GM18526 (cell line): Measurements from ENCODE around the gene MINDY2.

ENCODE experiments used
- POLR2A ChIP-seq: IDR thresholded peaks from 3 replicates; pipeline ENCODE4 v1.6.1; 2011; ENCODE audit not compliant: insufficient read length; ENCODE audit errors: extremely low read depth

Gene MINDY2

DNA sequence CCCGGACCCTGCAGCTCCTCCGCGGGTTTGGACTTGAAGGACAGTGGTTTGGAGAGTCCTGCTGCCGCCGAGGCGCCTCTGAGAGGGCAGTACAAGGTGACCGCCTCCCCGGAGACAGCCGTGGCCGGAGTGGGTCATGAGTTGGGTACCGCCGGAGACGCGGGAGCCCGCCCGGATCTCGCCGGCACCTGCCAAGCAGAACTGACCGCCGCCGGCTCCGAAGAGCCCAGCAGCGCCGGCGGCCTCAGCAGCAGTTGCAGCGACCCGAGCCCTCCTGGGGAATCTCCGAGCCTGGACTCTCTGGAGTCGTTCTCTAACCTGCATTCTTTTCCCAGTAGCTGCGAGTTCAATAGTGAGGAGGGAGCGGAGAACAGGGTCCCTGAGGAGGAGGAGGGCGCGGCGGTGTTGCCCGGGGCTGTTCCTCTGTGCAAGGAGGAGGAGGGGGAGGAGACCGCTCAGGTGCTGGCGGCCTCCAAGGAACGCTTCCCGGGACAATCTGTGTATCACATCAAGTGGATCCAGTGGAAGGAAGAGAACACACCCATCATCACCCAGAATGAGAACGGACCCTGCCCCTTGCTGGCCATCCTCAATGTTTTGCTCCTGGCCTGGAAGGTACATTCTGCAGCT is 634 bp downstream of the MINDY2 start:
- TF ChIP-seq POLR2A: no peak

DNA sequence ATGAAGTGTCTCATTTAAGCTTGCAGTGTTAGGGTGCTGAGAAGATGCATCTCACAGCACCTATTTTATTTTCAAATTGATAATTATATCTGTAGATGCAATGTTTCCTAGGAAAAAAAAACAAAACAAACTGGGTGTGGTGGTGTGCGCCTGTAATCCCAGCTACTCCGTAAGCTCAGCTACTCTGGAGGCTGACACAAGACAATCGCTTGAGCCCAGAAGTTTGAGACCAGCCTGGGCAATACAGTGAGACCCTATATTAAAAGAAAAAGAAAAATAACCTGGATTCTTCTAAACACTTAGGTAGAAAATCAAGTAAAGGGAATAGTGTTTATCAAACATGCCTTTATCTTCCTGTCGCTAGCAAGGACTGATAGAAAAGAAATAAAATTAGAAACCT is 1.9 kb downstream of the MINDY2 start:
- no peak for TF ChIP-seq POLR2A

DNA sequence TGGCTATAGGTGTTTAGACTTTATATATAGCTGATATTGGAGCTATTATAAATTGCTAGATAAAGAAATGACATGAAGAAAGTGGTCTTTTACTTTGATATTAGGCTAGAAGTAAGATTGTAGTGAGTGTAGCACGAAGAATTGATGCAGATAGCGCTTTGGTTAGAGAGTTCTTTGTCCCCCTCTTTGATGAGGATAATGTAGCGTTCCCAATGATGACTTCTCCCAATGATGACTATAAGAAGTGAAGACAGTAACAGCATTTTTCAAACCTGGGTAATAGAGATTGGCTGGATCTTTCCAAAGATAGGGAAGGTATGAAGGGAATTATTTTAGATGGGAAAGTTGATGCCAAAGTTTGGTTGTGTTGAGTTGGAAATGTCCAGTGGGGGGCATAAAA is 4.3 kb downstream of the MINDY2 start:
- no peak for TF ChIP-seq POLR2A

GRCh38 chr15:58777107-58777506 is 6.0 kb downstream of the MINDY2 start:
- no peak for TF ChIP-seq POLR2A

DNA sequence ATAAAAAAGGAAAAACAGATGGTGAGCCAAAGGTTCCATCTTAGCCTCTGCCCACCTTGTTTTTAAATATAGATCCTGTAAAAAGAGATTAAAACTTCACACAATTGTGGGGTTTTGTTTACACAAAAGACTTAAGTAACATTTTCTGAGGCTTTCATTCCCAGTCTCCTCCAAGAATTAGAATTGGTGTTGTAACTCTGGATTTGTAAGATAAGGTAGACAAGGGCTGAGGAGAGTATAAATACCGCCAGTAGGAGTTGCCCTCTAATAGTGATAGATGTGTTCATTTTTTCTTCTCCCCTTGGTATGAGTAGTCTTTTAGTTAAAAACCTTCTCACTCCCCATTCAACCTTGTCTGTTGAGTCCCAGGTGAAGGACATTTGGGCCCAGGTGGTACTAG is 8.5 kb downstream of the MINDY2 start:
- no peak for TF ChIP-seq POLR2A

GRCh38 chr15:58785355-58785754 is 14.3 kb downstream of the MINDY2 start:
- no peak for TF ChIP-seq POLR2A

- TF ChIP-seq POLR2A: no peak
Observed at GRCh38 chr15:58788056-58788710, 17.1 kb downstream of the MINDY2 start.

DNA sequence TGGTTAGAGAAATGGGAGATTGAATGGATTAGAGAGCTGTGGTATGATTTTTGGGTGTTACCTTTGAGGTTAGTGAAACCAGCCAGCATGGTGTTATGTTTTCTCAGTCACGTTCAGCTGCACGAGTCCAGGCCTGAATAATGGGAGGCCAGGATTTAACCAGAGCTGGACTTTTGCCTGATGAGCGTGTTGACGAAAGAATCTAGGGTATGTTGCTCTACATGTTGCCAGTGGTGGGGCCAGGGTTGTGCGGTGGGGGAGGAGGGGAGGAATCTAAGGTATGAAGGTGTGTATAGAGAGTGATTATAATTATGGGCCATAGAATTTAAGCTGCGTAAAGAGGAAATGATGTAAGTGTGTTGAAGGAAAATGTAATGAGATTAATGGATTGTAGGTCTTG is 22.8 kb downstream of the MINDY2 start:
- TF ChIP-seq POLR2A: no peak

DNA sequence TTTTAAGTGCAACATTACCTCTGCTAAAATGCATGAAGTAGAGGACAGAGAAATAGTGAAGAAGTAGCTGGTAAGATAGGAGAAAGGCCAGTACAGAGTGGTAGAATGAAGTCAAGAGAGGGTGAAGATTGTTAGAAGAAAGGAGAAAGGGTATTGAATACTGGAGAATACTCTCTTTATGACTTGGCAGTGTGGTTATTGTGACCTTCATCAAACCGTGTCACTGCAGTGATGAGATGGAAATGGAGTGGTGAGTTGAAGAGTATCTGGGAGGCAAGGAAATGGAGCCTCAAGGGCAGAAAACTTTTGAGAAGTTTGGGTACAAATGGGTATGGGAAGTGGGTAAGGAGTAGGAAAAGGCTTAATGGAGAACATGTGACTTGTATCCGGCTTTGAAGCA is 24.7 kb downstream of the MINDY2 start:
- TF ChIP-seq POLR2A: no peak

GRCh38 chr15:58797505-58797904 is 26.4 kb downstream of the MINDY2 start:
- no peak for TF ChIP-seq POLR2A

DNA sequence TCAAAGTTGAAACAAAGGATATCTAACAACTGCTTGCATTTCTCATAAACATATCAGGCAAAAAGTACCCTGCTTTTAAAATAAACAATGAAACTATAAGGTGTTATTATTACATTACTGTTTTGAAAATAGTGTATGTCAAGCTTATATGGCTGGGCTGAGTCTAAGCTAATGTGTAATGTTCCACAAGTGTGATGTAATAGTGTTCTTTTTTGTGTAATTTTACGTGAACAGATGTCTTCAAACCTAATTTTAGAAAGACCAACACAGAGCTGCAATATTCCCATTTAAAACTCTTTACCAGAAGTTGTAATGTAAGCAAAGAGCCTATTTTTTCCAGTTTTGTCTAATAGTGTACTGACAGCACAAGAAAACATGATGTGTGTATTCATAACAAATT is 34.0 kb downstream of the MINDY2 start:
- no peak for TF ChIP-seq POLR2A

DNA sequence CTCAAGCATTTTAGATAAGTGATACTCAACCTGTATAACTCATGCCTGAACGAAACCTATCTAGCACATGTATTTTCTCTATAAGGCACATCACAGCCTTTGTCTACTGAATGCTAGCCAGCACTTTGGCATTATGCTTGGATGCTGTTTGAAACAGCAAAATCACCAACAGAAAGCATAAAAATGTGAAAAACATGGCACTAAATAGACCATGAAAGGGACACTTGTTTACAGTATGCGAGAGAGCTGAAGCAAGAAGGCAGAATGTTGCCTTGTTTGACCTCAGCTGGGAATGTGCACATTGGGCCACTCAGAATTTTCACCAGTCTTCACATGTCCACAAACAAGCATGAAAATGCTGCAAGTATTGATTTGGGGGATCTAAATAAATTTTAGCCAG is 59.5 kb downstream of the MINDY2 start:
- no peak for TF ChIP-seq POLR2A

DNA sequence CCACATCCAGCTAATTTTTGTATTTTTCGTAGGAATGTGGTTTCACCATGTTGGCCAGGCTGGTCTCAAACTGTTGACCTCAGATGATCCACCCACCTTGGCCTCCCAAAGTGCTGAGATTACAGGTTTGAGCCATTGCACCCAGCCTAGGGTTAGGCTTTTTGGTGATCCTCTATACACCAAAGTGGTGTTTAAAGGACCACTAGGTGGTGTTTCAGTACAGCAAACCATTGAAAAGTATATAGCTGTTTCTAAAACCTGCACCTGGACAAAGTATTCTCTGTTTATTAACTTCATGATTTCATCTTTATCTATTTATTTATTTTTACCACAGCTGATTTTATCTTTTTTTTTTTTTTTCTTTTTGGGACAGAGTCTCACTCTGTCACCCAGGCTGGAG is 68.4 kb downstream of the MINDY2 start:
- TF ChIP-seq POLR2A: no peak

GRCh38 chr15:58840048-58840447 is 68.9 kb downstream of the MINDY2 start:
- no peak for TF ChIP-seq POLR2A

DNA sequence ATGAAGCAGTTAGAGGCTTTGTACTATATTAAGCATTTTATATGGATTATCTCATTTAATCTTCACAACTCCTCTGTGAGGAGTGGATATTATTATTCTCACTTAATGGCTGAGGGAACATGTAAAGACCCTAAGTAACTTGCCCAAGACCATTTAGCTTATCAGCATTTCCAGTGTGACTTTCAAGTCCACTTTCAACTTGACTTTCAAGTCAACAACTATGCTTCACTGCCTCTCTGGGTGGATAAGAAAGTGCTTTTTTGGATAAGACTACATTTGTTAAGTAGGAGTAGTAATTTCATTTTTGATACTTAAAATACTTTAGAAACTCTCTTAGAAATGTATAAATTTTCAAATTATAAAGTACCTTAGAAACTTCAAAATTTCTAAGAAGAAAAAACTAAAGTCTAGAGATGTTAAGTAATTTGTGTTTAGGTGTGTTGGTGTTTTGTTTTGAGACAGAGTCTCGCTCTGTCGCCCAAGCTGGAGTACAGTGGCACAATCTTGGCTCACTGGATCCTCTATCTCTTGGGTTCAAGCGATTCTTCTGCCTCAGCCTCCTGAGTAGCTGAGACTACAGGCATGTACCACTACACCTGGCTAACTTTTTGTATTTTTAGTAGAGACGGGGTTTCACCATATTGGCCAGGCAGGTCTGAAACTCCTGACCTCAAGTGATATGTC is 71.8 kb downstream of the MINDY2 start:
- TF ChIP-seq POLR2A: no peak

- TF ChIP-seq POLR2A: no peak
Observed at GRCh38 chr15:58852347-58852746, 81.2 kb downstream of the MINDY2 start.
